NCI-H526 (cell line): ENCODE results near the gene ARHGEF3.
A peak's percentile ranks its signal among the peaks of the same experiment; 100 is the strongest.
"Not testable (repeated sequence)": the region's sequence is repeated elsewhere in the genome, so short reads cannot be mapped to it uniquely, and the experiment has no call there.

ENCODE experiments used
- DNase-seq, 2 experiments: peaks; one replicate each; lab custom pipeline; 2025; lab: John Stamatoyannopoulos, UW

The ARHGEF3 gene

DNA sequence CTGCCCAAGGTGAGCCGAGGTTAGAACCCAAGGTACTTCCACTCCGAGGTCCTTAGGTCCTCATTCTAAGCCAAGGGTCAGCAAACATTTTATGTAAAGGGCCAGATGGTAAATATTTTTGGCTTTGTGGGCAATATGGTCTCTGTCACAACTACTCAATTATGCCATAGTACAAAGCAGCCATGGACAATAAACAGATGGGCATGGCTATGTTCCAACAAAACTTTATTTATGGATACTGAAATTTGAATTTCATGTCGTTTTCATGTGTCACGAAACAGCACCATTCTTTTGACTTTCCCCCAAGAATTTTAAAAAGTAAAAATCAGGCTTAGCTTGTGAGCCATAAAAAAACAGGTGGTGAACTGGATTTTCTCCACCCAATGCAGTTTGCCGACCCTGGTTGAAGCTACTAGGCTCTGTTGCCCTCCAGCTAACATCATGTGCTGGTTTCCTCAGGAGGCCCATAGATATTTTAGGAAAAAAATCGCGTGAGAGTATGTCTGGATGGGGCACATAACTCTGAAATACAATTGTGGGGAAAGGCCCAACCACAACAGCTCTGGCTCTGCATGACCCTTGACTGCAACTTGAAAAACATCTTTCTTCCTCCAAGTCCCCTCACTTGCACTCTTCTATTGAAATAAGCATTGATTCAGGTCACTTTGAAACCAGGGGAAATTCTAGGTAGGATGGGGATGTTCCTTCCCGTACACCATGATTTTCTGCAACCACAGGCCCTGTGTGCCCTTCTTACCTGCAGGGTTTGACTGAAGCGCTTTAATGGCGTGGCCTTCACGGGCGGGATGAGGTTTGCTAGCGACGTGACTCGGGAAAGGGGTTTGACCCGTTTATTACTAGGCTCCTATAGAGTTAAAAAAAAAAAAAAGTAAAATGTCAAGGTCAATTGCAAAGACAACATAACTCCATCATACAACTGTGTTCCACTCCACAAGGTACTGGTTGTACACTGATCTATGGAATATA lies 28.5 kb downstream of the ARHGEF3 start:
- no peak for DNase-seq

DNA sequence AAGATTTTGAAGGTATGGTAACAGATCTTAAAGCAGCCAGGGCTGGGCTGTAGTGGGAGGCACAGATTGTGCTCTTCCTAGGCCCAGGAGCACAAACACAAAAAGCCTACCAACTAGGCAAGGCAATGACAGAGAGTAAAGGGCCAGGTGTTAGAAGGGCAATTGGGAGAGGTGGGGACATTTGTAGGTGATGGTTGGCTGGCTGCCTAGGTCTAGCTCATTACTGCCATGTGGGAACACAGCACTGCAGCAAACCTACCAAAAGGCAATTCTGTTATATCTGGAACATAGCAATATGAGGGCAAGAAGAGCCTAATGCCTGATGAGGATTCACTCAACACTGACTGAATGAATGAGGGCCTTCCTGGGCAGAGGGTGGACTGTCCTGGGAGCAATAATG lies 30.4 kb downstream of the ARHGEF3 start:
- no peak for DNase-seq

DNA sequence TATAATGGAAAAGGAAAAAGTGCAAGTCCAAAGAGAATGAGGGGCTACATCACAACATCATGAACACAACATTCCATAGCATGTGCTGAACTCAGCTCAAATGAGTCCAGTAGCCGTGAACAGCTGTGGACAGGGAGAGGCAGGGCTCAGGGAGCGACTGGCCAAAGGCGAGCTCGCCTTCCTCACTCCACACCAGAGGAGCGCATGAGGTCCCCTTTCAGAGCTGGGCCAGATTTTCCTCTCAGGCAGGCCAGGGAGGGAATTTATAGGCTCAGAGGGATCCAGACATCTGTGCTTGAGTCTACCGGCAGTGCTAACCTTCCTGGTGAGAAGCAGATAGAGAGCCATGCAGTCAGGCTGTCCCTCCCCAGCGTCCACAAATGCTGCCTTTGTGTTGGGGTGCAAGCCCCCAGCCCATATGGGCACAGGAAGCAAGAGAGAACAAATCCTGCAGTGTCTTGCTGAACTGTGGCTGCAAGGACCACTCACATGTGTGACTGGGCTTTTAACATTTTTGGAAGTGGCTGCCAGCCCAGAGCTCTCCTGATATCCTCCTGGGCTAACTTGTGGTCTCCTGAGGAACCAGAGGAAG lies 32.5 kb downstream of the ARHGEF3 start:
- no peak for DNase-seq

DNA sequence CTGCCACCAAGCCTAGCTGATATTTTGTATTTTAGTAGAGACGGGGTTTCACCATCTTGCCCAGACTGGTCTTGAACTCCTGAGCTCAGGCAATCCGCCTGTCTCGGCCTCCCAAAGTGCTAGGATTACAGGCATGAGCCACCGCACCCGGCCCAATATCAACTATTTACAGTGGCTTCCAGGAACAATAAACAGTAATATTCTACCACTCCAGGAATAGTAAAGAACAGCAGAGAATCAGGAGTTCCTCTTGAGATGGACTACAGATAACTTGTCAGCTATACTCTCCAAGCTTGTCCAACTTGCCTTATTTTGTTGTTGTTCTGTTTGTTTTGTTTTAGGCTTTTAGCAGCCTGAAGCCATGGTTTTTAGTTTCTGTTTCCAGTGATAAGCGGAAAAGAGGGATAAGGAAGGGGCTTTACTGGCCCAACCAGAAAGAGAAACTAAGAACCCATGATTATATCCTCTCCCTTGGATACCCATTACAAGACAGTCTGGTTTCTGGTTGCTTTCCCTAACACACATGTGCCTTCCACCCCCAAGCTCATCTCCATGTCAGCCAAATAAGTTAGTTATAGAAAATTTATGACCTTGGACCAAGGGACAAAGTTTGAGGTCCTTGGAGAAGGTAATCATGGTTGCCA lies 36.7 kb downstream of the ARHGEF3 start:
- DNase-seq = no peak

DNA sequence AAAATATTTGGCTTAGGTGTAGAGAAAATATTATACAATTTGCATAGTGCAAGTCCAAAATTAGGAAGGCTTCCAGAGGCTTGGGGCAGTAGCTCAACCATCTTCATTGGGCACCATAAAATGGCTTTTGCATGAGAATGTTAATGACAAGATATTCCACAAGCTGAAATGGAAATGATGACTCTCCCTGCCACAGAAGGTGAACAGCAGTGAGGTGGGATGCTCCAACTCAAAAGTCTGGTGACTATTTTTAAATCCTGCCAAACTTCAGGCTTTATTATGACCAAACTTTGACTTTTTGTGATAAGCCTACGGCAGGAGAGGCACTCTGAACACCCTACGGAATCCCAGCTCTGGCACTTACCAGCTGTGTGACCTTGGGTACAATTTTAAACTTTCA lies 37.6 kb downstream of the ARHGEF3 start:
- DNase-seq = no peak

DNA sequence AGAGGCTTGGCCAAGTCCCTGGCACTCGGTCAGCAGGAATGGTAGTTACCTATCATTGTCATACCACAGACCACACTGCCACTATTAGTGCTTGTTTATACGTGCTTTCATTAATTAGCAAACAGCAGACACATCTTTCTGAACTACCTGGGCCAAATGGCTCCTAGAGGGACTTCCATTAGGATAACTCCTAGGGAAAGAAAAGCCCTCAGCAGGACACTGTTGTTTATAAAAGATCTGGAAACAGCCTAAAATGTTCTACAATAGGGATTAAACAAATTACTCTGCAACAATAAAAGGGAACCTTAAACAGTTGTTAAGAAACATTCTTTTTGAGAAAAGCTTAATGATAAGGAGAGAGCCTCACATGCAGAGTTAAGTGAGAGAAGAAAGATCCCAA lies 38.5 kb downstream of the ARHGEF3 start:
- DNase-seq = no peak

DNA sequence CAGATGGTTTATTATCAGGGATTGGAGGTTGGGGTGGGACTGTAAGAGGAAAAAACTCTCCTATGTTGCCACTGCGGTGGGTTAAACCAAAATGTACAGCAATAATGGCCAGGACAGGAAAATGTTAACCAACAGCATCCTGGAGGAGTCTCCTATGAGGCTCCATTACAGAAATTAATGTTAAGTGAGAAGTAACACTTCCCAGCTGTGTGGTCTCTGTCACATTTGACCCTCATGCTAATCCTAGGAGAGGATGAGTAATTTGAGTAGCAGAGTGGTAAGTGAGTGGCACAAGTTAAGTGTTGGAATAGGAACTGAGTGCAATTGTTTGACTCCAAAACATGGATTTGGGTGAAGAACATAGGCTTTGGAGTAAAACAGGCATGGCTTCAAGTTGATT lies 39.0 kb downstream of the ARHGEF3 start:
- DNase-seq = no peak

DNA sequence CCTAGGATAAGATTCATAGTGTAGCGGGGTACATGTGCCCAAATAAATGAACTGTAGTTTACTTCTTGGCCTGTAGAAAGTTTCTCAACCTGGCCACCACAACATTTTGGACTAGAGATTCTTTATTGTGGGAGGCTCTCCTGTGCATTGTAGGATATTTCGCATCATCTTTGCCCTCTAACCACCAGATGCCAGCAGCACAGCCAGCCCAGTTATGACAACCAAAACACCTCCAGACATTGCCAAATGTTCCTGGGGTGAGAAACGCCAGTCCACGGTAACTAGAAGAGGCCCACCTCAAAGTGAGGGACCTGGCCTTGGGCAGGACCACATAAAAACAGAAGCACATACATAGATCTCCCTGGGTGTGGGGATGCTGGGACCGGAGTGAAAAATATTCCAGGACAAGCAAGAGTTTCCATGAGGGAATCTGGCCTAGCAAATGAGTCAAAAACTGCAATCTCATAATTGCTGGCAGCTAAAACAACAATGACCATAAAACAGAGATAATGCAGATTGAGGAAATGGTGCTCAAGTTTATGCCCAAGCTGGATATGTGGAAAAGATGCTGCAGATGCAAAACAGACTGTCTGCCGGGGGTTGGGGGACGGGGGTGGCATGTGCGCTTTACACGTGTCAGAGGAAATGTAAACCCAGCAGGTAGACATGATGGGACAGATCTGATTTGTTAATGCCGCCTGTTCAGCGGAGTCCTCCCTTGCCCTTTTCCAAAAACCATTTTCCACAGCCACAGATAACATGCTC lies 39.7 kb downstream of the ARHGEF3 start:
- DNase-seq = no peak

DNA sequence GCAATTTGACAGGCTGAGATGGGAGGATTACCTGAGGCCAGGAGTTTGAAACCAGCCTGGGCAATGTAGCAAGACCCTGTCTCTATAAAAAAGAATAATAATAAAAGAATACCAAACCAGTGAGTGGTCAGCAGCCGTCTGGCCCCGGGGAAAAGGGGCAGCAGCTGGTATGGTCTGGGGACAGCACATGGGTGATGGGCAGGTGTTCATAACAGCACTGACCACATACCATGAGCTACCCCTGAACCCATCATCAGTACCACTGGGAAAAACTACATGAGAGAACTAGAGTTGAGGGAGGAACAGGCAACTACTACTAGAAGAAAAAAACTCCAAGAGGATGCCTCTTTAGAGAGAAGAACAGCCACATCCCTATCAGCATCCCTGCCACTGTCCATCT lies 40.7 kb downstream of the ARHGEF3 start:
- no peak for DNase-seq

DNA sequence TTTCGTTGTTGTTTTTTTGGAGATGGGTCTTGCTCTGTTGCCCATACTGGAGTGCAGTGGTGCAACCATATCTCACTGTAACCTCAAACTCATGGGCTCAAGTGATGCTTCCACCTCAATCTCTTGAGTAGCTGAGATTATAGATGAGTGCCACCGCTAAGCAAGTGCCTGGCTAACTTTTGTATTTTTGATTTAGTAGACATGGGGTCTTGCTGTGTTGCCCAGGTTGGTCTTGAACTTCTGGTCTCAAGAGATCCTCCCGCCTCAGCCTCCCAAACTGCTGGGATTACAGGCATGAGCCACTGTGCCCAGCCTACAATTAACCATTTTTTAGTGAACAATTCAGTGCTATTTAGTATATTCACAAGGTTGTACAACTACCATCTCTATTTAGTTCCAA lies 42.2 kb downstream of the ARHGEF3 start:
- no peak for DNase-seq

DNA sequence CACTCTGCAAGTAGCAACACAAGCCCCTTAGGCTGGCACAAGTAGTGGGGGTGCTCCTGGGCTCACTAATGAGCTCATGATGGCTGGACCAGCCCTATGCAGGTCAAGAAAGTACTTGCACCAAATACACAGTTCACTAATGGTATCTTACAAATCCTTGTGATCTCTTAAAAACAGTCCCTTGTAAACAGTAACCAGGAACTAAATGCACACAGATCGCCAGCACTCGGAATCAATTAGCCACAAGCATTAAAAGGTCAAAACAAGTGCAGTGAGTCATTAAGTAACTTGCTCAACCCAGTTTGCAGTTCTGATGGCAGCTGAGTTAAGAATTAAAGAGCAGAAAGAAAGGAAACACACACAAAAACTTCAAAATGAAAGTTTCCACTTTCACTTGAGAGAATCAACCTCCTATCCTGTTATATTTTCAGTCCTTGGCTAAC lies 43.2 kb downstream of the ARHGEF3 start:
- DNase-seq = no peak

DNA sequence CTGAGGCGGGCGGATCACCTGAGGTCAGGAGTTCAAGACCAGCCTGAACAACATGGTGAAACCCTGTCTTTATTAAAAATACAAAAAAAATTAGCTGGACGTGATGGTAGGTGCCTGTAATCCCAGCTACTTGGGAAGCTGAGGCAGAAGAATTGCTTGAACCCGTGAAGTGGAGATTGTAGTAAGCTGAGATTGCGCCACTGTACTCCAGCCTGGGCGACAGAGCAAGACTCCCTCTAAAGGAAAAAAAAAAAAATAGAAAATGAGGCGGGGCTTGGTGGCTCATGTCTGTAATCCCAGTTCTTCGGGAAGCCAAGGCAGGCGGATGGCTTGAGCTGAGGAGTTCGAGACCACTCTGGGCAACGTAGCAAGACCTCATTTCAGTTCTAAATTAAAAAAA lies 43.7 kb downstream of the ARHGEF3 start:
- DNase-seq = not testable (repeated sequence)

DNA sequence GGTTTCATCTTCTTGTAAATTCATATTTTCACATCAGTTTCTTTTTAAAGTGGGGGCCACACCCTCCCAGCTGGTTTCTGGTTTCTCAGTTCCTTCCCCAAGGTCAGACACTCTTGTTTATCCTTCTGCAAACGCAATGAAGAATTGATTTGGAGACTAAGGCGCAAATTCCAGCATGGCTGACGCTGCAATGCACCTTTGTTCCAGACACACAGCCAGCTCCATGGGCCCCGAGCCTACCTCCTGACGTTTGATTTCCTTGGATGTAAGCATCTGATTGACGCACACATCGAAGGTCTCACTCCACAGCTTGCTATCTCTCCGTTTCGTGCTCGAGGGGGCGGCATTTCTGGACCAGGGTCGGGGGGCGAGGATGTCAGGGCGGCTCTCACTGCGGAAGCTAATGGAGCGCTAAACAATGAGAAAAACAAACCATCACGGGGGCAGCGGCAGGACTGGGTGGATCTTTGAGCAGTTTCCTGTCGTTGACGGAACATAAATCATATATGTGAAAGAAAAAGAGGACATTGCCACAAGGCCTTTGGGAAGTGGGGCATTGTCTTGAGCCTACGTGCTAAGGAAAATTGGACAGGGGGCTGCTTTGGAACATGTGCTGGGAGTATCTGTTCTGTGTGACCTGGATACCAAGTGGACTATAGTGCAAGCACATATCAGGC lies 46.9 kb downstream of the ARHGEF3 start:
- no peak for DNase-seq

DNA sequence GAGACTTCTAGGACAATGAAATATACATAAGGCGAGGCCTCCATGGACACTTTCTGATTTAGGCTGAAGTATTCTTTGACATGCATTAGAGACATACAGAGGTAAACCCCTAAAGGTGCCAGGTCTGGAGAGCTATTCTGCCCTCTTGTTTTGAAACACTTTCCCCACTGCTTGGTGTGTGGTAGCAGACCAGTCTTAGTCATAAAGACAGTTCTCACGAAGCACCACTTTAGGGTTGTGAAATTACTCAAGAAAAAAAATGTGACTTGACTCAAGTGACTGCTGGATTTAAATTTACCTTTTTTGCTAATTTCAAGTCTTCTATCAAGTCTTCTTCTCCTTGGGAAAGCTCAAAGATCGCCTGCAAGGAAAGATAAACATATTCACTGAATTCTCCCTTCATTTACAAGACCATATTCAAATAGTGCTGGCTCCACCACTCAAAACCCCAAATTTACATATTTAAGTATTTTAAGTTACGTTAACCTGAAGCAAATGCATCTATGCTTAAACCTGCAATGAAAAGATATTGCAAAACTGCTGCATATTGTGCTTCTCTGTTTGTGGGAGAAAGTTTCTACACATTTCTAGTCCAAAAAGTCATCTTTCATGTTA lies 48.4 kb downstream of the ARHGEF3 start:
- peak in 1 of 2 experiments; percentile 58 for DNase-seq

DNA sequence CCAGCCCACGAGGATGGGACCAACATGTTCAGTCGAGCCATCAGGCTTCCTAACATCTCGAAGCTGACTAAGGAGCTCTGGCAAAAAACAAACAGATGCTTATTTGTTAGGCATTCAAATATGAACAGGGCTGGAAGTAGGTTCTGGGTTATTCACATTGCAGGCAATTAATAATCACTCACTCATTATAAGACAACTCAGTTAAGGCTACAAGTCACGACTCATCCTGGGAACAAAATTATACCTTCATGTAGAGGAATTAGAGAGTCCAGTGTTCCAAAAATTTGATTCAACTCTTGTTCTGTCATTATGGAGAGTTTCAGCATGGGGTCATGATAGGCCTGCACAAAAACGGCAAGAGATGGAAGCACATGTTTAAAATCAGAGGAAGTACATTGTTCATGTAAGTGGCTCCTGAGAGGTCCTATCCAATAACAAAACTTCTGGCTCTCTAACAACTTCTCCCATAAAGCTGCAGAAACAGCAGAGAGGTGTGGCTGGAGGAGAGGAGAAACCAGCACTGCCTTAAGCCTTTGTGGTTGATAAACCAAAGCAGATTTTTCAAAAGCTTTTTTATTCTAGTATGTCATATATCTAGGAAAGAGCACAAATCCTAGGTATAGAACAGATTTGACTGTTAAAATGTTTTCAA lies 50.6 kb downstream of the ARHGEF3 start:
- DNase-seq = peak; percentile 24 to 30

DNA sequence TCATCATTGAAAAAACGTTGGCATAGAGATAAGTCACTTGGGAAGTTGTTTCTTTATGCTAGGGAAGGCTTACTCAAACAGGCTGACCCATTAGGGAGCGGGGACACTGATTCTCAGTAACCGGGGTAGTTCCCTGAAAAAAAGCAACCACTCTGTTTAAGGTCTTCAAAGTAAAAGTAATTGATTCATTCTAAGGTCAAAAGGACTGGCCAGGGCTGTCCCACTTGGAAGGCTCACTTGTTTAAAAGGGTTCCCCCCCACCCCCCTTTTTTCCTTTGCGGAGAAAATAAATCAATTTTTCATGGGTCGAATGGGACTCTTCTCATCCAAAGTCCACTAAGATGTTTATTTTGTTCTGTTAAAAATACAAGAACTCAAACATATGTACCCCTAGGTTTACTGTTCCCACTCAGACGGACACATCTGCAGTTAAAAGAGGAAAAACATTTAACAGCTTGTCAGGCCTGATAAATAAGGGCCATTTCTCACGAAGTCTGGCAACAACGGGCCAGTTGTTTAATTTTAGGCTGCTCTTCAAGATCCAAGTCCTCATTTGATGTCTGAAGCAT lies 53.0 kb downstream of the ARHGEF3 start:
- DNase-seq = no peak

DNA sequence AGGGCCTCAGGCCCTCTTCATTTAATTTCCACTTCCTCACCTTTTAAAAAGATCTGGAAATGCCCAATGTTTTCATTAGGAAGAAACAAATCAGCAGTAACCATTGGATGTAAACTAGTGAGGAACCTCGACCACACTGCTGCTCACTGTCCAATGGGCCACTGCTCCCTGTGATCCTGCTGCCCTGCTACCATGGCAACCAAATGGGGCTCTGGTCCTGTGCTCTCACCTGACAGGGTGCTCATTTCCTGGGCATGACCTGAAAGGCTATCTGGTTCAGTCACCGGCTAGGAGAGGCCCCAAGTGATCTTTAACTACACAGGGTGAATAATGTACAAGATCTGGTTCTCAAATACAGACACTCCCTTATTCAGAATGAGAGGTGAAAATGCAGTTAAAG lies 54.6 kb downstream of the ARHGEF3 start:
- no peak for DNase-seq

DNA sequence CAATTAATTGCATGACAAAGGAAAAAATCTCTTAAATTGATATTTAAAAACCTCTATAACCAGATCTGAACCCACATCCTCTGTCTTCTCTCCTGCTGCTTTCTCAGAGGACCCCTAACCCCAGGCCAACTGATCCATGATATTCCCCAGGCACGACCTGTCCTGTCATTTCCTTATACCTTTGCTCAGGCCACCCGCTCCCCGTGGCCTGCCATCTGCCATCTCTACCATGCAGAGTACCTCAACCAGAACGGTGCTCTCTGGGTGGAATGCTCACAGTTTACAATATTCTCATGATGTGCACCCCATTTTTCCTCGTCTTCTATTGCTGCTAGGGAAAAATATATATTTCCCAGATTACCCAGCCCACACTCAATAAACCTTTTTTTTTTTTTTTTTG lies 57.7 kb downstream of the ARHGEF3 start:
- DNase-seq = no peak

DNA sequence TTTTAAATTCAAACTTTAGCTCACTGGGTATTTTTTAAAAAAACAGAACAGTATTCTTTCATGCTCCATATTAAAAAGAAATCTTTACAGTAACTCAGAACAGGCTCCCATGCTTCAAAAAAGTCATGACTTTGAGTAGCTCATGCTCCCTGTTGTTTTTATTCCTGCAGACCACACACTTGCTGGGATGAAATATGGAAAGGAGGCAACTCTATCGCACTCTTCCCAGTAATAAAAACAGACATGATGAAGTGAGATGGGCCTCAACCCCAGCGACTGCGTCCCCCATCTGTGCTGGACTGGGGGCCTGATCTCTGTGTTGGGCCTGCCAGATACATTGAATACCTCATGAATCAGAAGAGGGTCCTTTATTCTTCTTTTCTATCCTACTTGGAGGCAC lies 58.9 kb downstream of the ARHGEF3 start:
- DNase-seq = no peak

DNA sequence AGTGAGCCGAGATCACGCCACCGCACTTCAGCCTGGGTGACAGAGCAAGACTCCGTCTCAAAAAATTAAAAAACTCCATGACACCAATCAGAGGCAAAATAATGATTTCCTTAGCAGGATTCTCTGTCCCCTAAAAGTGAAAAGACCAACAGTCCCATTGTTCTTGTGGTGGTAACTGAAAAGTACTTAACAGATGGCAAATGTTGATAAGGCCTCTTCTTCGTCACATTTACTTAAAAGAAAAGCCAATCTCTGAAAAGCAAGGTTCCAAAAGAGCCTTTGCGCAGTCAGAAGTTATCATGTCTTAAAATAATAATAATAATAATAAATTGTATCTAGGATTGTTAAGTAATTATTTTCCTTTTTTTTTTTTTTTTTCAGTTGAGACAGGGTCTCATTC lies 62.7 kb downstream of the ARHGEF3 start:
- DNase-seq = no peak
